Suprapubic skin (tissue), 4 donors: ENCODE measurements around the gene TUBGCP6. TPM values are rescaled to one million over a fixed set of nuclear protein-coding genes. Genes with fewer than 3 reads are reported as not detected.

Experiments
- DNase-seq, 2 donors: peaks; one replicate each; pipeline ENCODE4 v3.0.0-alpha.2; 2019; ENCODE audit warnings: low spot score in 2 of 2
- H3K27ac ChIP-seq: fragments of 200-600 bp; sonication (generic); one replicate; pipeline ENCODE4 v1.5.1; 2019
- H3K27me3 ChIP-seq: fragments of 200-600 bp; sonication (generic); one replicate; pipeline ENCODE4 v1.5.1; 2019
- H3K36me3 ChIP-seq: fragments of 200-600 bp; sonication (generic); one replicate; pipeline ENCODE4 v1.5.1; 2019
- H3K4me1 ChIP-seq: fragments of 200-600 bp; sonication (generic); one replicate; pipeline ENCODE4 v1.5.1; 2019
- H3K4me3 ChIP-seq: fragments of 200-600 bp; sonication (generic); one replicate; pipeline ENCODE4 v1.5.1; 2019; ENCODE audit warnings: mild to moderate bottlenecking
- H3K9me3 ChIP-seq: fragments of 200-600 bp; sonication (generic); one replicate; pipeline ENCODE4 v1.5.1; 2019
- EP300 ChIP-seq: sonication (generic); formaldehyde crosslinking; IDR thresholded peaks from one replicate; pipeline ENCODE4 v1.6.1; 2017; ENCODE audit warnings: antibody characterized with exemption
- POLR2A ChIP-seq, 2 donors: fragments of 450-650 bp; IDR thresholded peaks; one replicate each; pipeline ENCODE4 v1.6.1; 2017; ENCODE audit warnings: antibody characterized with exemption in 2 of 2, mild to moderate bottlenecking in 2 of 2, moderate library complexity in 2 of 2
- POLR2AphosphoS5 ChIP-seq, 3 donors: sonication (generic); formaldehyde crosslinking; IDR thresholded peaks; one replicate each; pipeline ENCODE4 v1.6.1; 2017; ENCODE audit warnings: antibody characterized with exemption in 3 of 3
- WGBS: methylation state at CpG from one replicate; pipeline ENCODE4 v1.1.5; 2018; 5-methylcytosine and 5-hydroxymethylcytosine counted together
- total RNA-seq, 4 donors: library from RNA; depleted of rRNA; stranded (reverse); fragments of >200 nt; gene quantifications; one replicate each; pipeline ENCODE4 v1.1.0, GENCODE V29; 2016
- TF ChIP-seq, protein P1 (sequence below), 2 donors: fragments of 200-600 bp in 1 of 2; fragments of 450-650 bp in 1 of 2; sonication (generic) in 1 of 2; IDR thresholded peaks; one replicate each; pipeline ENCODE4 v1.5.1; 2016 to 2019; ENCODE audit warnings: antibody characterized with exemption in 2 of 2, mild to moderate bottlenecking in 1 of 2, moderate library complexity in 1 of 2

Gene TUBGCP6
- total RNA-seq, 4 donors from 2014 or later = 43.0 to 113 (median 69.7) TPM

GRCh38 chr22:50179937-50180726 lies 64.7 kb downstream of the TUBGCP6 start:
- Histone ChIP-seq H3K4me1 (peaks cover 31% of the 10 kb centered on the region), H3K36me3 (no peaks in the 10 kb centered on the region), H3K9me3 (no peaks in the 10 kb centered on the region), H3K4me3 (no peak overlapping the region), H3K27ac (no peak overlapping the region), H3K27me3 (peaks cover 15% of the 10 kb centered on the region)
- no peak for DNase-seq
- TF ChIP-seq EP300 (no peak), POLR2AphosphoS5 (IDR thresholded peaks at IDR 0.05) (no peak), POLR2A (IDR thresholded peaks at IDR 0.05) (no peak)
- TF ChIP-seq, protein P1, sequence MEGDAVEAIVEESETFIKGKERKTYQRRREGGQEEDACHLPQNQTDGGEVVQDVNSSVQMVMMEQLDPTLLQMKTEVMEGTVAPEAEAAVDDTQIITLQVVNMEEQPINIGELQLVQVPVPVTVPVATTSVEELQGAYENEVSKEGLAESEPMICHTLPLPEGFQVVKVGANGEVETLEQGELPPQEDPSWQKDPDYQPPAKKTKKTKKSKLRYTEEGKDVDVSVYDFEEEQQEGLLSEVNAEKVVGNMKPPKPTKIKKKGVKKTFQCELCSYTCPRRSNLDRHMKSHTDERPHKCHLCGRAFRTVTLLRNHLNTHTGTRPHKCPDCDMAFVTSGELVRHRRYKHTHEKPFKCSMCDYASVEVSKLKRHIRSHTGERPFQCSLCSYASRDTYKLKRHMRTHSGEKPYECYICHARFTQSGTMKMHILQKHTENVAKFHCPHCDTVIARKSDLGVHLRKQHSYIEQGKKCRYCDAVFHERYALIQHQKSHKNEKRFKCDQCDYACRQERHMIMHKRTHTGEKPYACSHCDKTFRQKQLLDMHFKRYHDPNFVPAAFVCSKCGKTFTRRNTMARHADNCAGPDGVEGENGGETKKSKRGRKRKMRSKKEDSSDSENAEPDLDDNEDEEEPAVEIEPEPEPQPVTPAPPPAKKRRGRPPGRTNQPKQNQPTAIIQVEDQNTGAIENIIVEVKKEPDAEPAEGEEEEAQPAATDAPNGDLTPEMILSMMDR (IDR thresholded peaks at IDR 0.05) = no peak
- WGBS = 87% methylated on average over 19 of the region's 39 CpGs

DNA sequence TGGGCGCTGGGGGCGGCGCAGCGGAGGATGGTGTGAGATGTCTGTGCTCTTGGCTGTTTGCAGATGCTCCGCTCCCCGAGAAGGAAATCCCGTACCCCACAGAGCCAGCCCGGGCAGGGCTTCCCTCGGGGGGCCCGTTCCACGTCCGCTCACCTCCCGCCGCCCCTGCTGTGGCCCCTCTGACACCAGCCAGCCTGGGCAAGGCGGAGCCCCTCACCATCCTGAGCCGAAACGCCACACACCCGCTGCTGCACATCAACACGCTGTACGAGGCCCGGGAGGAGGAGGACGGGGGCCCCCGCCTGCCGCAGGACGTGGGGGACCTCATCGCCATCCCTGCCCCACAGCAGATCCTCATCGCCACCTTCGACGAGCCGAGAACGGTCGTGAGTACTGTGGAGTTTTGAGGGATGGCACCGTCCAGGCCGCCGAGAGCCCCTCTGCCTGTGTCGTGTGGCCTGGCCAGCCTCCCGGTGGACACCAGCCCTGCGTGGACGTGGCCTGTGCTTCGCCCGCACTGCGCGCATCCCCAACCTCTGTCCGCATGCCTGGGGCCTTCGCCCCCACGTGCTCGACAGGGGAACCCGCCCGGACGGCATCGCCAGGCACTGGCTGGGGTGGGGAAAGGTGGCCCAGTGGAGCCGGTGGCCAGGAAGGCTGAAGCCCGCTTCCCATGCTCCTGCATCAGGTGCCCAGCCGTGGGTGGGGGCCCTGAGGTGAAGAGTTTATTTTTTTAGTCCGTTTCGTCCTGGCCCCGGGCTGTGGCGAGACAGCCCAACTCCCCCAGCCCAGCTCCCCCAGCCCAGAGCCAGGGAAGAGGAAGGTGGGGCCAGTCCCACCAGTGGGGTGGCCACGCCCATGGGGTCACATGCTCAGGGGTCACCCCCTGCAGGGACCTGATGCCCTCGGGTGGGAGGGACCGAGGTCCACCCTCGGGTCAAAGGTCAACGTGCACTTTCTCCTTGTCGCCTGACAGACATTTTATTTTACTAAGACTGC lies 65.7 kb downstream of the TUBGCP6 start:
- Histone ChIP-seq H3K4me1 (peaks cover 22% of the 10 kb centered on the region), H3K36me3 (no peaks in the 10 kb centered on the region), H3K9me3 (no peaks in the 10 kb centered on the region), H3K27ac (no peak overlapping the region), H3K27me3 (peaks cover 22% of the 10 kb centered on the region), H3K4me3 (no peak overlapping the region)
- no peak for DNase-seq
- TF ChIP-seq, protein P1 (IDR thresholded peaks at IDR 0.05) = no peak
- no peak for TF ChIP-seq EP300
- TF ChIP-seq POLR2A (IDR thresholded peaks at IDR 0.05) = no peak
- TF ChIP-seq POLR2AphosphoS5 (IDR thresholded peaks at IDR 0.05) = no peak
- 69% methylated on average over 19 of the region's 64 CpGs for WGBS

DNA sequence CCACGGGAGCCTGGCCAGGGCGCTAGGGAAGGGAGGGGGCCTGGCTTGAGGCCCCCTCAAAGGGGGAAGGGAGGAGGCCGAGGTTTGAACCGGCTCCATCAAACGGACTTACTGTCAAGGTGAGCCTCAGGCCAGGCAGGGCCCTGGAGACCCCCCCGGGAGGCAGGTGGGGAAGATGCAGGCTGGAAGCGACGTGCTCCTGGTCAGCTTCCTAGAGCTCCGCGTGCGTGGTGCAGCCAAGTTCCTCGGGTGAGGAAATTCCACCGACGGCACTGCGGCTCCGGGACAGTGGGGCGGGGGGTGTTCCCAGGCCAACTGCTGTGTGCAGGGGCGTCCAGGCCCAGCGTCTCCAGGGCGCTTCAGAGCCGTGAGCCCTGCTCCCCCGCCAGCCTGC lies 66.4 kb downstream of the TUBGCP6 start:
- Histone ChIP-seq H3K4me1 (peaks cover 15% of the 10 kb centered on the region), H3K27ac (no peak overlapping the region), H3K36me3 (no peaks in the 10 kb centered on the region), H3K4me3 (no peak overlapping the region), H3K27me3 (peaks cover 25% of the 10 kb centered on the region), H3K9me3 (no peaks in the 10 kb centered on the region)
- peak in 1 of 2 donors; percentile 55 for DNase-seq
- no peak for TF ChIP-seq EP300
- TF ChIP-seq, protein P1 (IDR thresholded peaks at IDR 0.05) = no peak
- no peak for TF ChIP-seq POLR2AphosphoS5 (IDR thresholded peaks at IDR 0.05)
- TF ChIP-seq POLR2A (IDR thresholded peaks at IDR 0.05) = no peak
- WGBS = 68% methylated on average over 5 of the region's 22 CpGs

DNA sequence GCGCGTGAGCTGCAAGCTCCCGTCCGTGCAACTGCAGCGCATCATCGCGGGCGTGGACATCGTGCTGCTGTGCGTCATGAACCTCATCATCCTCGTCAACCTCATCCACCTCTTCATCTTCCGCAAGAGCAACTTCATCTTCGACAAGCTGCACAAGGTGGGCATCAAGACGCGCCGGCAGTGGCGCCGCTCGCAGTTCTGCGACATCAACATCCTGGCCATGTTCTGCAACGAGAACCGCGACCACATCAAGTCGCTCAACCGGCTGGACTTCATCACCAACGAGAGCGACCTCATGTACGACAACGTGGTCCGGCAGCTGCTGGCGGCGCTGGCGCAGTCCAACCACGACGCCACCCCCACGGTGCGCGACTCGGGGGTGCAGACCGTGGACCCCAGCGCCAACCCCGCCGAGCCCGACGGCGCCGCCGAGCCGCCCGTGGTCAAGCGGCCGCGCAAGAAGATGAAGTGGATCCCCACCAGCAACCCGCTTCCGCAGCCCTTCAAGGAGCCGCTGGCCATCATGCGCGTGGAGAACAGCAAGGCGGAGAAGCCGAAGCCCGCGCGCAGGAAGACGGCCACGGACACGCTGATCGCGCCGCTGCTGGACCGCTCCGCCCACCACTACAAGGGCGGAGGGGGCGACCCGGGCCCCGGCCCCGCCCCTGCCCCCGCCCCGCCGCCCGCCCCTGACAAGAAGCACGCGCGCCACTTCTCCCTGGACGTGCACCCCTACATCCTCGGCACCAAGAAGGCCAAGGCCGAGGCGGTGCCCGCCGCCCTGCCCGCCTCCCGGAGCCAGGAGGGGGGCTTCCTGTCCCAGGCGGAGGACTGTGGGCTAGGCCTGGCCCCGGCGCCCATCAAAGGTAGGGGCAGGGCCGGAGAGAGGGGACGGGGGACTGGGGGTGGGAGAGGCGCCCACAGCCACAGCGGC lies 67.0 kb downstream of the TUBGCP6 start:
- no peak for TF ChIP-seq EP300
- TF ChIP-seq POLR2AphosphoS5 (IDR thresholded peaks at IDR 0.05) = no peak
- TF ChIP-seq POLR2A (IDR thresholded peaks at IDR 0.05) = no peak
- TF ChIP-seq, protein P1 (IDR thresholded peaks at IDR 0.05) = no peak
- Histone ChIP-seq H3K4me1 (peaks cover 8% of the 10 kb centered on the region), H3K9me3 (no peaks in the 10 kb centered on the region), H3K36me3 (no peaks in the 10 kb centered on the region), H3K27ac (no peak overlapping the region), H3K4me3 (no peak overlapping the region), H3K27me3 (peaks cover 25% of the 10 kb centered on the region)
- 89% methylated on average over 41 of the region's 98 CpGs for WGBS
- peak in 1 of 2 donors; percentile 52 for DNase-seq
